GM23248 (cell line): ENCODE measurements around the gene NCOR2. TPM values are rescaled to one million over a fixed set of nuclear protein-coding genes. Genes with fewer than 3 reads are reported as not detected.

Experiments used
- DNase-seq: peaks from one replicate; pipeline ENCODE4 v3.0.0-alpha.2; 2015
- H2AFZ ChIP-seq: fragments of 200-600 bp; sonication (generic); 2 replicates; pipeline ENCODE4 v1.6.1; 2016; ENCODE audit warnings: antibody characterized with exemption
- H3F3A ChIP-seq: fragments of 200-600 bp; sonication (generic); 2 replicates; pipeline ENCODE4 v1.6.1; 2016; ENCODE audit warnings: mild to moderate bottlenecking, antibody characterized with exemption, mixed run types; ENCODE audit not compliant: insufficient read depth
- H3K27ac ChIP-seq: fragments of 200-600 bp; sonication (generic); 2 replicates; pipeline ENCODE4 v1.5.1; 2016; ENCODE audit warnings: mild to moderate bottlenecking
- H3K27me3 ChIP-seq: fragments of 200-600 bp; sonication (generic); replicated peaks from 2 replicates; pipeline ENCODE4 v1.6.1; 2016; ENCODE audit warnings: mild to moderate bottlenecking; ENCODE audit not compliant: insufficient read depth
- H3K36me3 ChIP-seq: fragments of 200-600 bp; sonication (generic); 2 replicates; pipeline ENCODE4 v1.6.1; 2016; ENCODE audit warnings: low read depth, mild to moderate bottlenecking
- H3K4me1 ChIP-seq: fragments of 200-600 bp; sonication (generic); 2 replicates; pipeline ENCODE4 v1.6.1; 2016; ENCODE audit warnings: mild to moderate bottlenecking; ENCODE audit not compliant: insufficient read depth
- H3K4me2 ChIP-seq: fragments of 200-600 bp; sonication (generic); one replicate; pipeline ENCODE4 v1.6.1; 2016; ENCODE audit warnings: mild to moderate bottlenecking; ENCODE audit not compliant: unreplicated experiment
- H3K4me3 ChIP-seq: fragments of 200-600 bp; sonication (generic); 2 replicates; pipeline ENCODE4 v1.5.1; 2016; ENCODE audit warnings: mild to moderate bottlenecking
- H3K79me2 ChIP-seq: fragments of 200-600 bp; sonication (generic); 2 replicates; pipeline ENCODE4 v1.6.1; 2016; ENCODE audit warnings: mild to moderate bottlenecking; ENCODE audit not compliant: insufficient read depth
- H3K9ac ChIP-seq: fragments of 200-600 bp; sonication (generic); 2 replicates; pipeline ENCODE4 v1.6.1; 2016; ENCODE audit warnings: mild to moderate bottlenecking
- H3K9me2 ChIP-seq: fragments of 200-600 bp; sonication (generic); 2 replicates; pipeline ENCODE4 v1.6.1; 2016; ENCODE audit warnings: mixed run types, mild to moderate bottlenecking, moderate library complexity; ENCODE audit not compliant: insufficient read depth
- H3K9me3 ChIP-seq: fragments of 200-600 bp; sonication (generic); one replicate; pipeline ENCODE4 v1.6.1; 2017; ENCODE audit warnings: low read depth
- H4K20me1 ChIP-seq: fragments of 200-600 bp; sonication (generic); 2 replicates; pipeline ENCODE4 v1.6.0; 2016; ENCODE audit not compliant: insufficient read depth
- EZH2 ChIP-seq: fragments of 200-600 bp; sonication (generic); IDR thresholded peaks from 2 replicates; pipeline ENCODE4 v1.6.1; 2018; ENCODE audit warnings: antibody characterized with exemption, mild to moderate bottlenecking; ENCODE audit not compliant: insufficient read depth, poor library complexity, severe bottlenecking
- EZH2phosphoT487 ChIP-seq: fragments of 200-600 bp; sonication (generic); IDR thresholded peaks from 2 replicates; pipeline ENCODE4 v1.6.1; 2018; ENCODE audit warnings: antibody characterized with exemption, moderate library complexity, mild to moderate bottlenecking, low read depth; ENCODE audit not compliant: insufficient read depth
- WGBS, 2 experiments: methylation state at CpG; one replicate each; pipeline ENCODE4 v1.1.6; 2015 to 2017; ENCODE audit warnings: low lambda C conversion rate in 2 of 2, low coverage in 1 of 2; ENCODE audit errors: missing lambda C conversion rate in 2 of 2; 5-methylcytosine and 5-hydroxymethylcytosine counted together
- in situ Hi-C: fragments of 300-500 bp; cut with MboI; formaldehyde crosslinking; loops from 2 replicates; pipeline ENCODE4 v1.15.0; 2020
- polyA plus RNA-seq: library from polyadenylated mRNA; unstranded; fragments of >200 nt; fragmentation: Nextera tagmentation; extraction: Ambion mirVana; gene quantifications from 2 replicates; pipeline ENCODE4 v1.2.1, GENCODE V29; 2016
- total RNA-seq: library from RNA; depleted of rRNA; stranded (reverse); fragments of >200 nt; shearing (Covaris generic); gene quantifications from 2 replicates; pipeline ENCODE4 v1.2.3, GENCODE V29; 2014

NCOR2 gene
- total and polyA plus RNA-seq, 2 experiments from 2014 or later, result 37.7 to 43.5 TPM

DNA sequence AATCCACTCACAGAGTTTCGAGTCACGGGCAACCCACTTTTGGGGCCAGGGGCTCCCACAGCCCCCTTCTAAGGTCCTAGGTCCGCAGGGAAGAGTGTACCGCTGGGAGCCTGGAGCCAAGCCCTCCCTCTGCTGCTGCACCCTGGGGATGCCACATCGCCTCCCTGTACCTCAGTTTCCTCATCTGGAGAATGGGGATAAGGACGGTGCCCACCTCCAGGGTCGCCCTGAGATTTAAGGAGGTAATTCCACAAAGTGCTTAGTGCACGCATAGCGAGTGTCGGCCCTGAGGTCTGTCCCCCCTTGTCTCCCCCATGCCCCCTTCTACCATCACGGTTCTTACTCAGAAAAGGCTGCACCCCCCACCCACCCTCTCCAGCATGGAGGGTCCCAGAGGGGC, 35.5 kb downstream of the NCOR2 start:
- no peak overlapping the region for H3K4me2 ChIP-seq
- no peak for DNase-seq
- no peaks in the 10 kb centered on the region for H3K36me3 ChIP-seq
- H3K9me2 ChIP-seq, result no peaks in the 10 kb centered on the region
- 0 out of 2 replicates have a peak, but pooled peaks cover 7% of the 10 kb centered on the region for H4K20me1 ChIP-seq
- peaks cover 22% of the 10 kb centered on the region for H3K4me1 ChIP-seq
- no peak overlapping the region for H3K4me3 ChIP-seq
- H2AFZ ChIP-seq, result no peak overlapping the region
- no peak overlapping the region for H3K27ac ChIP-seq
- H3F3A ChIP-seq, result peaks cover 20% of the 10 kb centered on the region
- H3K79me2 ChIP-seq, result peaks cover 95% of the 10 kb centered on the region
- no peak for TF ChIP-seq EZH2phosphoT487
- TF ChIP-seq EZH2, result no peak
- no peaks in the 10 kb centered on the region for H3K9me3 ChIP-seq
- no peak overlapping the region for H3K9ac ChIP-seq
- H3K27me3 ChIP-seq, result no peaks in the 10 kb centered on the region
- in situ Hi-C loops, result no loop called here
- WGBS, 2 experiments, result 90 to 94% methylated on average over 7 to 11 of the region's 11 CpGs

DNA sequence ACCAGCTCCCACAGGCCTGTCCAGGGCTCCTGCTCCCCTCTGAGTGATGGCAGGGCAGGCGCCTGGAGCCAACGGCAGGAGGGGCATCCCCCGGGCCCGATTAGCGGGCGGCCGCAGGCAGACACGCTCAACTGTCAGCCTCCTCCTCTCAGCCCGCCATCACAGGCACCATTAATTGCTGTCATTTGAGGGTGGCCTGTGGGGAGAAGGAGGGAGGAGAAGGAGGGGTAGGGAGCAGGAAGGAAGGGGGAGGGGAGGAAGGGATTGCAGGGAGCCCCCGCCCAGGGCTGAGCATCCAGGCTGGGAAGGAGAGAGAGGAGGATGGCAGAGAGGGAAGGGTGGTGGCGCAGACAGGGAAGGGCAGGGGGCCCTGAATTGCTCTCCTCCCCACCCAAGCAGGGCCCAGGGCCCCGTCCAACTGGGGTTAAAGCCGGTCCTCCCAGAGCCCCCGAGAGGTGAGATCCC, 36.1 kb downstream of the NCOR2 start:
- peaks cover 95% of the 10 kb centered on the region for H3K79me2 ChIP-seq
- 66 to 74% methylated on average over 5 to 14 of the region's 14 CpGs for WGBS, 2 experiments

DNA sequence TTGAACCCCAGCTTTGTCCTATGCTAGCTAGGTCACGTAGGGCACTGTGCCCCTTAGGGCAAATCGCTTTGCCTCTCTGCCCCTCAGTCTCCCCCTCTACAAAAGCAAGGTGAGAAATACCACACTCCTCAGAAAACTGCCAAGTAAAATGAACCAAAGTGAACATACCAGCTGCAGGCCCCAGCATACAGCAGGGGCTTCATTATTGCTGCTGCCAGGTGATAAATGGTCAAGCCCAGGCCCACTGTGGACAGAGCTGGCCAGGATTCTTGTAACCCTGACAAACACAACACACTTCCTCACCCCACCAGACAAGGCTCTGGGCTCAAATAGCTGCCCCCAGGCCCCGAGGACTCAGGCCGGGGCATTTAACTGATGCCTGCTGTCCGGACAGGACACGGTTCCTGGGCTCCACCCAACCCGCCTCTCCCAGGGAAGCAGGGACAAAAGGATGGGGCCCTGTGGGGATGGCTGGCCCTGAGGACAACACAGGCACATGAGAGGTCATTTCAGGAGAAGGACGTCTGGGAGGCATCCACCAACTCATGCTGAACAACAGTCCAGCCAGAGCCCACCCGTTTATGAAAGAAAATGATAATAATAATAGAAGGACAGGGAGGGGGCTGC, 36.7 kb downstream of the NCOR2 start:
- WGBS, 2 experiments, result 80 to 87% methylated on average over 9 of the region's 9 CpGs
- Histone ChIP-seq H3K27me3 (no peaks in the 10 kb centered on the region), H3K9me3 (no peaks in the 10 kb centered on the region), H2AFZ (no peak overlapping the region), H3K27ac (no peak overlapping the region), H3K4me2 (no peak overlapping the region), H3K36me3 (no peaks in the 10 kb centered on the region), H3K79me2 (peaks cover 95% of the 10 kb centered on the region), H3K4me3 (no peak overlapping the region), H4K20me1 (no peaks in the 10 kb centered on the region), H3F3A (peaks cover 9% of the 10 kb centered on the region), H3K9ac (no peak overlapping the region), H3K4me1 (peaks cover 16% of the 10 kb centered on the region), H3K9me2 (no peaks in the 10 kb centered on the region)
- in situ Hi-C loops, result no loop called here
- TF ChIP-seq EZH2 (no peak), EZH2phosphoT487 (no peak)
- DNase-seq, result no peak

More for the DNA sequence above, 36.1 kb downstream of the NCOR2 start:
- peaks cover 17% of the 10 kb centered on the region for H3K4me1 ChIP-seq
- H3F3A ChIP-seq, result peaks cover 15% of the 10 kb centered on the region
- no peaks in the 10 kb centered on the region for H3K9me2 ChIP-seq
- no peak overlapping the region for H2AFZ ChIP-seq
- H3K9ac ChIP-seq, result no peak overlapping the region
- in situ Hi-C loops, result no loop called here
- no peaks in the 10 kb centered on the region for H3K36me3 ChIP-seq
- no peak for DNase-seq
- no peaks in the 10 kb centered on the region for H3K27me3 ChIP-seq
- no peak for TF ChIP-seq EZH2phosphoT487
- TF ChIP-seq EZH2, result no peak
- no peak overlapping the region for H3K4me3 ChIP-seq
- 0 out of 2 replicates have a peak, but pooled peaks cover 1% of the 10 kb centered on the region for H4K20me1 ChIP-seq
- no peak overlapping the region for H3K4me2 ChIP-seq
- no peak overlapping the region for H3K27ac ChIP-seq
- no peaks in the 10 kb centered on the region for H3K9me3 ChIP-seq

DNA sequence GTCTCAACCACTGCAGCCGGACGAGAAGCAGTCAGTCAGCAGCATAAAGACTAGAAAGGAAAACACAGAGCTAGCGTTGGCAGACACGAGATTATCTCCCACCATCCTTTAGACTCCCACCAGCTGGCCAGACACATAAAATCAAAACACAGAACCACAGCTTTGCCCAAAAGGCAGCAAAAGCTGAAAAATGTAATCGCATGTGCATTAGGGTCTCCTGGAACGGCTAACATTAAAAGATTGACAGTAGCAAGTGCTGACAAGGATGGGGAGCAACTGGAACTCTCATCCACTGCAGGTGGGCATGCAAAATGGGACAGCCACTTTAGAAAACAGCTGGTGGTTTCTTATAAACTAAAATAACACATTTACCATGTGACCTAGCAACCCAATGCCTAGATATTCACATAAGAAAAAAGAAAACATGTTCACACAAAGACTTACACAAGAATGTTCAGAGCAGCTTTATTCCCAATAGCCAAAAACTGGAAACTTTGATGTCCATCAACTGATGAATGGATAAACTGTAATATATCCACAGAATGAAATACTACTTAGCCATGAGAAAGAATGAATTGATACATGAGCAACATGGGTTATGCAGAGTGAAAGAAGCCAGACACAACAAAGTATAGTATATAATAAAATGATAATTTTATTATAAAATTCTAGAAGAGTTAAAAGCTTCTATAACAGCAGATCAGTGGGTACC, 37.7 kb downstream of the NCOR2 start:
- no peaks in the 10 kb centered on the region for H3K27me3 ChIP-seq
- H2AFZ ChIP-seq, result no peak overlapping the region
- no peak overlapping the region for H3K9ac ChIP-seq
- H3K4me2 ChIP-seq, result no peak overlapping the region
- 91 to 98% methylated on average over 6 of the region's 6 CpGs for WGBS, 2 experiments
- no peak overlapping the region for H3K27ac ChIP-seq
- peaks cover 12% of the 10 kb centered on the region for H3F3A ChIP-seq
- H3K4me3 ChIP-seq, result no peak overlapping the region
- peaks cover 95% of the 10 kb centered on the region for H3K79me2 ChIP-seq
- no peak for DNase-seq
- H3K9me3 ChIP-seq, result no peaks in the 10 kb centered on the region
- H3K36me3 ChIP-seq, result no peaks in the 10 kb centered on the region
- in situ Hi-C loops, result no loop called here
- no peaks in the 10 kb centered on the region for H3K9me2 ChIP-seq
- no peaks in the 10 kb centered on the region for H4K20me1 ChIP-seq
- TF ChIP-seq EZH2 (no peak), EZH2phosphoT487 (no peak)
- H3K4me1 ChIP-seq, result peaks cover 20% of the 10 kb centered on the region
